GM19351 (cell line): ENCODE results near the gene NMNAT3.

Experiments
- ATAC-seq: cut with Tn5 transposase; IDR thresholded peaks from one replicate; pipeline ENCODE4 v1.9.1; 2021; ENCODE audit warnings: mild to moderate bottlenecking, moderate library complexity; ENCODE audit not compliant: unreplicated experiment

NMNAT3 gene

DNA sequence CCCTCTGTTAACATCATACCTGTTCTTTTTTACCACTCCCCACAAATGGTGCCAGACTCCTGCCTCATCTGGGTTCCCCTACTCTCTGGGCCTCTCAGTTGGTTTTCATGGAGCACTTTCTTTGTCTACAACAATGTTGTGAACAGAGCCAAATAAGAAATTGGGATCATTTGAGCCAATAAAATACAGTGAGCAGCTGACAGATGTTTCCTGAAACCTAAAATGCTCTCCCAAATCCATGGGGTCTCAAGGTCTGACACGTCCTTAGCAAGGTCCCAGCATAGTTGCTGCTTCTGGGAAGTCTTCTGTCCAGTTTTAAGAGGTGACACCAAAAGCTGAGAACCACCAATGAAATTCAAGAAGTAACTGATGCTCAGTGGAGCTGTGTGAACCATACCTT, 1.7 kb downstream of the NMNAT3 start:
- ATAC-seq, result no peak

DNA sequence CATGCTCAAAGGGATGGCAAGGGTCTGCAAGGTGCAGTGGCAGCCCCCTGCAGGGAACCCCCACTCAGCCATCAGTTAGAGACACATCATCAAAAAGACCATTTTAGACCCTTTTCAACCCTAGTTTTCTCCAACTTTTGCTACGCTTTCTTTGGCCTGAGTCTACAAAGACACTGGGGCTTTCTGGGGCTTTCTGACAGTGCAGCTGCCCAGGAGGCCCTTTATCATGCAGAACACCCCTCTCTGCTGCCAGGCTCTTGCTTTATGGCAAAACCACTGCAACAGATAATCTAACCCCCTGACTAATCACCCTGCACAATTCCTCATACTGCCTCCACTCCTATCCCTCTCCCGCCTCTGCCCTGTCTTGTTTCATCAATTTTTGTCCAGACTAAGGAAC, 2.4 kb downstream of the NMNAT3 start:
- no peak for ATAC-seq

DNA sequence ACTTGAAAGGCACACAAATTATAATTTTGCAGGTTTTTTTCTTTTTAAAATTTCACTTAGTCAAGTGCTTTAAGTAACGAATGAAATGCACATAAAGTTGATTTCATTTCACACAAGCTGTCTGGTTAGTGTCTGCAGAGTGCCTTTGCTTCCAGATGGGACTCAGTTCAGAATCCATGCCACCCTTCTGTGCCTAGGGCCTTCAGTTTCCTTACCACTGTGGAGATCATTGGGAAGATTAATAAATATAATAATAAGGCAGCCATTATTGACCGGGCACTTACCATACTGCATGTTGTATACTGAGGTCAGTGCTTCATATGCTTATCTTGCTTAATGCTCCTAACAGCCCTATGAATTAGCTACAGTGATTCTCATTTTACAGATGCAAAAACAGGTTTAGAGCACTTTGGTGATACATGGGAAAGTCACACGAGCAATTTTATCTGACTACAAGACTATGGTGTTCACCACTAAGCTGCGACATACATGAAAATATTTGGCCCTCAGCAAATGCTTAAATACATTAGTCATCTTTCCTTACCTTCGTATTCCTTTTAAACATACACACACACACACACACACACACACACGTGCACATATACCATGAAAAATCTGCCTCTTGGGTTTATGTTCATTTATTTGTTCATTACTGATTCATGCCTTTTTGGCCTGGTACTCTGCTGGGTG, 3.1 kb downstream of the NMNAT3 start:
- ATAC-seq, result no peak

DNA sequence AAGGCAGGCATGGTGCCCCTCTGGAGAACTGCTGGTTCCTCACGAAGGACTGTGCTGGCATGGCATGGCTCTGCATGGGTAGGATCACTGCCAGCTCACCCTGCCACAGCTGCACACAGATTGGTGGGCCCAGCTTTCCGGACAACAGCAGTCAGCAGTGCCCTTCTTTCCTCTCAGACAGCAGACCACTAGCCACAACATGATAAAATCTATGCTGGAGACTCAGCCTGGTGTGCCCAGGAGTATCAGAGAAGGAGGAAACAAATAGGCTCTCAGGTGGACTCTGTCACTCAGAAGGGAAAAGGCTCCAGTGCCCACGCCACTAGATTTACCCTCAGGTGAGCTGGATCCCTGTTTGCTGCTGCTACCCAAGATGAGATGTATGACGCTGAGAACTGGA, 4.9 kb downstream of the NMNAT3 start:
- ATAC-seq, result no peak

DNA sequence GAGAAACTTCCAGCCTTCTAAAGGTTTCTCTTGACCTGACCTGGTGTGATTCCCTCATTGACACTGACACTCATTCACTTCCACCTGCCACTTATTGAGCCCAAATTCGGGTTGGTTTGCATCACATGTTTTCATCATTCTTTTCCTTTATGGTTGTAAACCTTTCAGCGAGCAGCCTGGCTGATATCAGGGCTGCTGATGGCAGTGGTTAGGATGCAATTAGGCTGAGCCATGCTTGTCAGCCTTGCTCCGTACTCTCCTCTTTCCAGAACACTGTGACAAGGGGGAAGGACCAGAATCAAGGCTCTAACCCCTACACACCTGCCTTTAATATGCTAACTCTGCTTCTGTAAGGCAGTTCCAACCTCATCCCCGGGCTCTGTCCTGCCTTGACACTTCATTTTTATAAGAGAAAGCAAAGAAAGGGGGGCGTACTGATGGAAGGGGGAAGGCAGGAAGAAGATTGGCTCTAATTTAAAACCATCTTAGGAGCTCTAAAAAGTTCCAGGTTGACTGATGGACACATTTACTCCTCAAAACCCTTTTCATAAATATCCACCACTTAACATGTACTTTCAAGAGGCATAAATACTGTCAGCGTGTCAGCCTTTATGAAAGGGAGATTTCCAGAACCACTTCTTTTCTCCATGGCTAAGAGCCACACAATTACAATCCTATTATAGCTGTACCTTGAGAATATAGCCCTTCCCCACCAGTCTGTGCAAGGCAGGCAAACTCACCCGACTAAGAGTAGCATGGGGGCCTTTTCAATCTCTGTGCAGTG, 5.7 kb downstream of the NMNAT3 start:
- ATAC-seq, result no peak

DNA sequence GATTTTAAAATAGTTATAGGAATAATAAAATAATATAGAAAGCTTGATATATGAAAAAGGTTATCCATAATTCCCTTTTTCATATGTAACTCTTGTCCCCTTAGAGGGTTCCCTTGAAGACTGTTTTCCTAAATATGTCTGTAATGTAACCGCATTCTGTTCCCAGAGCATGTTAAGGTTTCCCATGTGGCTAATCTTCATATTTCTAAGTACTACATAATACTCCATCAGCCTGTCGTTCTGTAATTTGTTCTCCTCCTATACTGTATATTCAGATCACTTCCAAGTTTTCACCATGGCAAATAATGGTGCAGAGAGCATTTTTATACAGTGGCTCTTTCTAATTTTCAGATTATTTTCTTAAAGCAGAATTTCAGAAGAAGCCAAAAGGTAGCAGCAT, 6.7 kb downstream of the NMNAT3 start:
- no peak for ATAC-seq

DNA sequence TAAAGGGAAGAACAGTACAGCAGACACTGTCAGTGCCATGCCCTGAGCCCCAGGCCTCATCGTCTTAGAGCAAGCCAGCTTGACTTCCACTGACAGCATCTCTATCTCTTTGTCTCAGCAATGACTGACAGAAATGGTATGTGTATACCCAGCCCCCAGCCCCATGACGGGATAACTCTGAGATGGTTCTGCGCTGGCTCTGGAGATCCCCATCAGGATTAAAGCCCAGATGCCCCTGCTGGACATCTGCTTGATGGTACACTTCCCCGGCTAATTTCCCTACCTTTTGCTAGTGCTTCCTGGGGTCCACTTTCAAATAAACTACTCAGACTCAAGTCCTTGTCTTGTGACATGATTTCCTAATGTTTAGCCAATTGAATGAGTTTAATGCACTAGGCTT, 7.6 kb downstream of the NMNAT3 start:
- ATAC-seq, result no peak

DNA sequence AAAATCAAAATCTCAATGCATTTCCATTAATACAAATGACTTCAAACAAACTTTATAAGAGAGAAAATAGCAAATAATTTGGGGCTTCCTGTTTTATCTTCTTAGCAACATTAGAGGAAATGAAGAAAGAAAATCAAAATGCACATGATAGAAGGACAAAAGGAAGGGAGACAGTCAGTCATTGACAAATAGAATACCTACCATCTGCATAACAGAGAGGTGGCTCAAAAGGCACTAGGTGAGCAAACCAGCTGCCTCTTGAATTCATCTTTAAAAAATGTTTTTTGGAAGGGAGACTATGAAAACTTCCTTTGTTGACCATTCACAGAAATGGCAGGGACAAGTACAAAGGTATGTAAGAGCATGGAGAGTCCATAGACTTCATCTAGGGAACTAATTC, 9.4 kb downstream of the NMNAT3 start:
- ATAC-seq, result no peak

DNA sequence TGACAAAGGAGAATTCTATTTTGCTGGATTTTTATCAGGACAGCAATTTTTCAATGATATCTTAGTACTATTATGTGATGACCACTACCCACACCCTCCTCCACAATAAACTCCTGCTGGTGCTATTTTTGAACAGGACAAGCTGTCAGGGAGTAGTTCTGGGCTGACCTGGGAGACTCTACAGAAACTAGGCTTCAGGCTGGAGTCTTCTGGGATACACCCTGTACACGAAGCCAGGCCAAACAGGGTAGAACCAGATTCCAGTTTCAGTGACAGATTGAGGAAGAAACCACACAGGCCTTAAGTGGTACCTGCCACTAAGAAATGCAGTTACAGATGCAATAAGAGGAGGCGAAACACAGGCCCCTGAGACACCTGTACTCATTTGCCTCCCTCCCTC, 12.8 kb downstream of the NMNAT3 start:
- no peak for ATAC-seq

DNA sequence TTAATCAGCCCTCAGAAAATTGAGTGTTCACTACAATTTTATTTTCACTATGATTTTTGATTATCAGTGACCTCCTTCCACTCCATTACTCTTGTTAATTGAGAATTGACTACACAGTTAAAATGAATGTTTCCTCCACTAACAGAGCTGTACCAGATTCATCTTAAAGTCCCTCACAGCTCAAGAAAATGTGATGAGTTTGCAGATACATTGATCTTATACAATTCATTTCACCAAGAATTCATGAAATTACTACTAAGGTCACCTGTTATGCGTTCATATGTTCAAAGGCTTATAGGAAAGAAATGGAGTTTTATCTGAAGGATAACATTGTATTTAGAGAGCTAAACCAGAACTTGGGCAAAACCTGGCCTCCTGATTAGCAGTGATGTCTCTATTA, 17.5 kb downstream of the NMNAT3 start:
- no peak for ATAC-seq

DNA sequence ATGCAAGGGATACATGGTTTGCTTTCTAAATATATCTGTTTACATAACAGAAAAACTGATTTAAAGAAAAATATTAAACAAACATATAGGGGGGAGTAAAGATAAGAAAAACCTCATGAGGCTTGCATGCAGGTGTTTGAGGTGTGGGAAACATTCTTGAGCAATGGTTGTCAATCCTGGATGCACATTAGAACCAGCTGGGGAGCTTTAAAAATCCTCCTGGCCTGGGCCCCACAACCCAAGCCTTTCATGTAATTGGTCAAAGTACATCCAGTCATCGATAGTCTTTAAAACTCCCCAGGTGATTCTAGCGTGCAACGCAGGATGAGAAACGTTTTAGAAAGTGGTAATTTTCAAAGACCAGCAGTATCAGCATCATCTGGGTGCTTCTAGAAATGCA, 18.3 kb downstream of the NMNAT3 start:
- ATAC-seq, result no peak

DNA sequence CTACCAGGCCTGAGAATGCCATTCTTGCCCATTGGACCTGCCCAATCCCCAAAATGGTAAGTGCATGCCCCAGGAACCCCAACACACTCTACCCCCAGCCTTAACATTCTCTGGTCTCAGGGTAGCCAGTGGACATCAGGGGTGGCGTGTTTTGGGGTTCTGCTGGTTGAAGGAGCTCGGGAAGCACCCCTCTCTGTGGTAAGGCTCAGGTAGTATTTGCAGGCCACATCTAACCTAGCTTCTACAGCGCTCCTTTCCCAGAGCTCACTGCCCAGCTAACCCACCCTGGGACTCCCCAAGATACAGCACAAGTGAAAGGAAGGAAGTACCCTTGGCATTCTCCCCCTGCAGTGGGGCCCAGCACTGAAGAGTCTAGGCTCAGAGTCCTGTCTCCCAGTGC, 19.8 kb downstream of the NMNAT3 start:
- no peak for ATAC-seq

DNA sequence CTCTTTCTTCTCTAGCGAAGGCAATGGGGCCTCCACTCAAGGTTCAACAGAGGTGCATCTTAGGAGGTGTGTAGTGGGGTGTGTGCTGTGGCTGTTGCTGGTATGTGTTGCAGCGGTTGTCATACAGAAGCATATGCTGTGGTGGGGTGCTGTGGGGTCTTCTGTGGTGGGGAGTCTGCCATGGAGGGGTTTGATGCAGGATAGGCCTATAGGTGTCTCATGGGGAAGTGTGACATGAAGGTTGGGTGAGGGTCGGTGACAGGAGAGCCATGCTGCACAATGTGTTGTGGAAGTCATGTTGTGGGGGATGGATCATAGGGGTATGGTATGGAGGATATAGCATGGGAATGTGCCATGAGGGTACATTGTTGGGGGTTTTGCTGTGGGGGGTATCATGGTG, 20.3 kb downstream of the NMNAT3 start:
- no peak for ATAC-seq

DNA sequence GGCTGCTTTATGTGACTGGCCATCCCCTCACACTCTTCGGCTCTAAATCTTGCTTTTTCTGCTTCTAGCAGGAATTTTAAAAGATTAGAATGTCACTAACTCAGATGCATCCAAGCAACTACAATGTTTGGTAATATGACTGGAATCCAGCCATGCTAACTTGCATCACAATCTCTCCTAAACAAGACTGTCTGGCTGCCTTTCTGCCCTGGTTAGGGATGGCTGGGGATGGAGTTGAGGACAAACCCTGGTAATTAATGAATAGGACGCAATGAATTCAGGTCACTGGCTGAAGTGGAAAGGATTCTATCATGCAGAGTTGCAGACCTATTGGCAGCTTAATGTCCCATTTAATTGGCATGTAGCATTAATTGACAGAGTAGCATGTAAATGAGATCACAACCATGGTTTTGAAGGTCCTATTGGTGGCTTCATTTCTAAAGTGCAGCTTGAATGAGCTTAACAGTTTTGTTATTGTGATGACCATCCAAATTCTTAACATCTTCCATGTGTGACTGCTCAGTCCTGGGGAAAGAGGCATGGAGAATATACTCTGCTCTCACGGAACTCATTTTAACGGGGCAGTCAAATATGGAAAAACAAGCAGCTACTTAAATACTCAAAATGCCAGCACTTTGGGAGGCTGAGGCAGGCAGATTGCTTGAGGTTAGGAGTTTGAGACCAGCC, 21.7 kb downstream of the NMNAT3 start:
- ATAC-seq, result no peak

DNA sequence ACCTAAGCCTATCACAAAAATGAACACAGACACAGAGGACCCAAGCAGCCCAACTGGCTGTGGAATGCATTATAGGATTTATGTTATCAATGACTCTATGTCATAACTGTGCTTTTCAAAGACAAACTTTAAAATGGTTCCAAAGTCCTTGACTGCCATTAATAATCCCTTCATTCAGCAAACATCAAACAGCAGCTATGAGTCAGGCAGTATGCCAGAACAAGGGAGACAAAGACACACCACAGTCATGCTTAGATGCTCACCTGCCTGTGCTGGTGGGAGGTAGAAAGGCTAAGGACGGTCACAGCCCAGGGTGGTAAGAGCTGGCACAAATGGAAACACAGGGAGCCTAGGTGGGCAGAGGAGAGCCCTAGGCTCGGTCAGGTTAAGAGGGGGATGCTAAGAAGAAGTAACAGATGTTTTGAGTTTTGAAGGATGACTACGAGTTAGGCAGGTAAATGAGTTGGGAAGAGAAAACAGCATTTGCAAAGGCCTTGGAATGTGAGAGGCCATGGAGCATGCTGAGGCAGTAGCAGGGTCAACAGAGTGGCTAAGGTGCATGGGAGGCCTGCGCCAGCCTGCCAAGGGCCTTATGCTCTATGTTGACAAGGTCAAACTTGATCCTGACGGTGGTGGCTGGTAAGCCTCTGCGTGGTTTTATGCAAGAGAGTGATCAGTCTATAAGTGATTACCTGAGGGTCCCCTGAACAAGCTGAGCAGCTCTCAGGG, 23.0 kb downstream of the NMNAT3 start:
- ATAC-seq, result no peak

DNA sequence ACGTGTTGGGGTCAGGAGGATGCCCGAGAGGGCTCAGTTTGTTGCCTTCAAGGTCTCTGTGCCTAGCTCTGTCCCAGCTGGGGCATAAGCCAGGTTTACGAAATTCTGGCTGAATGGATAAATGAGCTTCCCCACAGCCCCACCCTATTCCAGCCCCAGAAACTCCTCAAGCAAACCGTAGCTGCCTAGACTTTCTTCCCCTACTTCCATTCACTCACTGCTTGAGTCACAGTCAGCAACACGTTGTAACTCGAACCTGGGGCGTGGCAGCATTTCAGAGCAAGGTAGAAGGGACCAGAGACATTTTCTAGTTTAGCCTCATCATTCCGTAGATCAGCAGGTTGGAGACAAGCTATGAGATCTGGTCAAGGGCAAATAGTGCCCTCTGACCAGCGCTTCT, 24.2 kb downstream of the NMNAT3 start:
- ATAC-seq, result no peak

DNA sequence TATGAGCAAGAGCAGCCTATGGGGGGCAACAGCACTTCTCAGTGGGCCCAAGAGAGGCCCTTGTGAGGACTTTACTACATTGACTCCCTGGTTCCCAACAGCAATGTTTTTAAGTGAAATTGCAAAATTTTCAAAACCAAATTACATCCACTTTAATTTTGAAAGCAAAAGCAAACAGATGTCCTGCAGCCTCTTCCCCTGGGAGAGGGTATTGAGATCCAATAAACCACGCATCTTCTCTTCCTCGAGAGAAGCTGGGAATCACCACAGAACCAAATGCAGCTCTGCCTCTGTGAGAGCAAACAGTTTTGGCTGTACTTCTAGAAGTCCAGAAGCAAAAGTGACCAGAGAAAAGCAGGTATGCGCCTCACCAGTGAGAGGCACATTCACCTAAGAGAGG, 25.2 kb downstream of the NMNAT3 start:
- no peak for ATAC-seq

DNA sequence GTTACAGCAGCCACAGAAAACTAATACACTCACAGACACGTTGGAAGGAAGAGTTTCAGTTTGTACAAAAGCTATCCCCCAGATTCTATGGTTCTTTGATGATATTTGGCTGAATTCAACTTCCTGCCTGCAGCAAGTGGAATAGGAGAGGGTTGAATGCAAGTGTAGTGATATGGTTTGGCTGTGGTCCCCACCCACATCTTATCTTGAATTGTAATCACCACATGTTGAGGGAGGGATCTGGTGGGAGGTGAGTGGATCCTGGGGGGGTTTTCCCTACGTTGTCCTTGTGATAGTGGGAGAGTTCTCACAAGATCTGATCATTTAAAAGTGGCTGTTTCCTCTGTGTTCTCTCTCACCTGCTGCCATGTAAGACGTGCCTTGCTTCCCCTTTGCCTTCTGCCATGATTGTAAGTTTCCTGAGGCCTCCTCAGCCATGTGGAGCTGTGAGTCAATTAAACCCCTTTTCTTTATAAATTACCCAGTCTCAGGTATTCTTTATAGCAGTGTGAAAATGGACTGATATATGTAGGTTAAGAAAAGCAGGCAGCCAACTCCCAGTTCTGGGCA, 29.8 kb downstream of the NMNAT3 start:
- ATAC-seq, result no peak

DNA sequence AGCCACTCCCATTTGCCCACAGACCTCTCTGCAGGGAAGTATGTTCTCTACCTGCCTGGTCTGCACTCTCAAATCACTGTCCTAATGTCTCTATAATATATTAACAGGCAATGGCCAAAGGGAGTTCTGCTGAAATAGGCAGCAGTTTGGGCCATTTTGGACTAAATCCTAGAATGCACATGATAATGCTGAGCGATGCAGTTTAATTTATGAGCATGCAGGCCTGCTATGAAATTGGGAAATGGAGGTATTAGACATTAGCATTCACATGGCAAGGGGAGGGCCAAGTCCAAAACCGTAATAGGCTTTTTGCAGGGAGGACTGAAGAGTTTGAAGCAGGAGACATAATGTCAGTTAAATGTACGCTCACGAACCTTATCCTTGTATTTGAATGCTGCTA, 31.3 kb downstream of the NMNAT3 start:
- no peak for ATAC-seq

DNA sequence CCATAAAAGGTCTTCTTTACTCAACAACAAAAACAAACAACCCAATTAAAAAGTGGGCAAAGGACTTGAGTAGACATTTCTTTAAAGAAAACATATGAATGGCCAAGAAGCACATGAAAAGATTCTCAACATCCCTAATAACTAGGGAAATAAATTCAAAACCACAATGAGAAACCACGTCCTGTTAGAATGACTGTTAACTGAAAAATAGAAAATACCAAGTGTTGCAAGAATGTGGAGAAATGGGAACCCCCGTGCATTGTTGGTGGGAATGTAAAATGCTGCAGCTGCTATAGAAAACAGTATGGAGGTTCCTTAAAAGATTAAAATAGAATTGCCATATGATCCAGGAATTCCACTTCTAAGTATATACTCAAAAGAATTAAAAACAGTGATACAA, 34.8 kb downstream of the NMNAT3 start:
- ATAC-seq, result no peak

DNA sequence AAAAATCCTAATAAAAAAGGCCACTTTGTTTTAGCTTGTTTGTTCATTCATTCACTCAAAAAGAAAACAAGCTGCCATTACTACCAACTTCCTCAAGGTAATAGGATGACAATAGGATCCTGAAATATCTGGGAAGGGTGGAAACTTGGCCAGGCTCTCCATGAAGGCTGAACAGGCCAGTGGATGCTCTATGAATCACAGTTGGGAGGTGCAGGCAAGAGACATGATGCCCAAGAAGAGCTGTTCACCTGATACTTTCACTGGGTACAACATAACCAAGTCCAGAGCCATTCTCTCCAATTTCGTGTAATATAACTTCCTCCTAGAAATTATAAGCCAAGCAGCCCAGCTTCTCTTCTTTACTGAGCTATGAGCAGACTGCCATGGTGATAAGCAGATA, 37.3 kb downstream of the NMNAT3 start:
- ATAC-seq, result no peak
